Measurements from ENCODE around the gene MRPS6. TPM values are rescaled to one million over a fixed set of nuclear protein-coding genes. Genes with fewer than 3 reads are reported as not detected.

MRPS6 gene
- total and polyA plus RNA-seq, 2 of the 13 experiments (the other 11 are each of a cell fraction or from before 2014, with no cell fraction given): 14.2 to 26.9 TPM

- Histone ChIP-seq H2AFZ (ENCODE audit: low read length) (no peak overlapping the region), H3K27ac (ENCODE audit: extremely low read length, insufficient read depth, low read length) (no peak overlapping the region), H3K36me3 (replicated peaks in 1 of 2; ENCODE audit: control insufficient read depth in 1 of 2, insufficient read depth in 2 of 2, low read length in 2 of 2) (peaks cover 3 to 11% of the 10 kb centered on the region in 2 experiments; a peak in 4 of 5 replicates), H3K4me3 (replicated peaks in 1 of 3; ENCODE audit: insufficient read depth in 1 of 3, low read depth in 2 of 3, low read length in 3 of 3) (no peak overlapping the region), H3K27me3 (ENCODE audit: control insufficient read depth in 1 of 2, insufficient read depth in 2 of 2, low read length in 2 of 2) (no peaks in the 10 kb centered on the region), H3K4me1 (ENCODE audit: insufficient read depth, low read length) (peaks cover 27% of the 10 kb centered on the region), H3K9ac (ENCODE audit: insufficient read depth, low read depth, low read length) (no peak overlapping the region), H3K79me2 (ENCODE audit: insufficient read depth, low read length) (no peaks in the 10 kb centered on the region), H3K9me3 (ENCODE audit: low read length) (no peaks in the 10 kb centered on the region), H3K4me2 (ENCODE audit: low read depth, low read length) (no peak overlapping the region), H4K20me1 (ENCODE audit: insufficient read depth, low read length) (no peaks in the 10 kb centered on the region)
- in situ Hi-C loops (cut with HindIII; ENCODE audit: extremely low pct_ligation_motif_present, low pct_unique_long_range_greater_than_20kb) (no loop called here), intact Hi-C loops (cut with micrococcal nuclease; ENCODE audit: unreplicated experiment) (no loop called here)
- no TSS peak for BruUV-seq (replicated peaks)
- POLR2A ChIA-PET: no interaction called here
- TF ChIP-seq ZNF781 (CRISPR knock-in tag; IDR thresholded peaks at IDR 0.05; ENCODE audit: borderline replicate concordance, not compliant biosample characterization) (no peak), YEATS4 (CRISPR knock-in tag; IDR thresholded peaks at IDR 0.05; ENCODE audit: borderline replicate concordance) (no peak), GTF2F1 (IDR thresholded peaks at IDR 0.05; ENCODE audit: low read length) (no peak), ZNF878 (CRISPR knock-in tag; IDR thresholded peaks at IDR 0.05) (no peak), ZNF777 (CRISPR knock-in tag; IDR thresholded peaks at IDR 0.05) (no peak), THAP8 (CRISPR knock-in tag; IDR thresholded peaks at IDR 0.05; ENCODE audit: borderline replicate concordance) (no peak), REST (IDR thresholded peaks at IDR 0.05; ENCODE audit: borderline replicate concordance in 1 of 2, low read depth in 1 of 2, low read length in 2 of 2) (no peak), GATA4 (IDR thresholded peaks at IDR 0.05; ENCODE audit: borderline replicate concordance, low read depth) (no peak), KDM5A (IDR thresholded peaks at IDR 0.05; ENCODE audit: borderline replicate concordance, low read length) (no peak), ZKSCAN1 (IDR thresholded peaks at IDR 0.05; ENCODE audit: low read length) (no peak), NAIF1 (CRISPR knock-in tag; IDR thresholded peaks at IDR 0.05; ENCODE audit: borderline replicate concordance) (no peak), ZNF83 (CRISPR knock-in tag; IDR thresholded peaks at IDR 0.05; ENCODE audit: borderline replicate concordance) (no peak), FOXC1 (CRISPR knock-in tag; IDR thresholded peaks at IDR 0.05; ENCODE audit: borderline replicate concordance) (no peak)
- ATAC-seq (no peak), DNase-seq (ENCODE audit: low spot score) (no peak), FAIRE-seq (no peak)
- CTCF ChIA-PET (ENCODE audit: low intra/inter-chr PET ratio, low total read pairs): no interaction called here
- WGBS (ENCODE audit: low lambda C conversion rate): 100% methylated on average over 3 of the region's 3 CpGs
Measured at GRCh38 chr21:34128674-34129038, 55.3 kb downstream of the MRPS6 start.

Measured in HepG2 (cell line).